ENCODE data around the gene SBK1. TPM values are rescaled to one million over a fixed set of nuclear protein-coding genes. Genes with fewer than 3 reads are reported as not detected.
"Not testable (repeated sequence)": the region's sequence is repeated elsewhere in the genome, so short reads cannot be mapped to it uniquely, and the experiment has no call there.

SBK1 gene
- total and polyA plus RNA-seq, 10 of the 15 experiments (the other 5 are each of a cell fraction or from before 2014, with no cell fraction given): 0.04 to 0.26 (median 0.06) TPM; not detected in 4

DNA sequence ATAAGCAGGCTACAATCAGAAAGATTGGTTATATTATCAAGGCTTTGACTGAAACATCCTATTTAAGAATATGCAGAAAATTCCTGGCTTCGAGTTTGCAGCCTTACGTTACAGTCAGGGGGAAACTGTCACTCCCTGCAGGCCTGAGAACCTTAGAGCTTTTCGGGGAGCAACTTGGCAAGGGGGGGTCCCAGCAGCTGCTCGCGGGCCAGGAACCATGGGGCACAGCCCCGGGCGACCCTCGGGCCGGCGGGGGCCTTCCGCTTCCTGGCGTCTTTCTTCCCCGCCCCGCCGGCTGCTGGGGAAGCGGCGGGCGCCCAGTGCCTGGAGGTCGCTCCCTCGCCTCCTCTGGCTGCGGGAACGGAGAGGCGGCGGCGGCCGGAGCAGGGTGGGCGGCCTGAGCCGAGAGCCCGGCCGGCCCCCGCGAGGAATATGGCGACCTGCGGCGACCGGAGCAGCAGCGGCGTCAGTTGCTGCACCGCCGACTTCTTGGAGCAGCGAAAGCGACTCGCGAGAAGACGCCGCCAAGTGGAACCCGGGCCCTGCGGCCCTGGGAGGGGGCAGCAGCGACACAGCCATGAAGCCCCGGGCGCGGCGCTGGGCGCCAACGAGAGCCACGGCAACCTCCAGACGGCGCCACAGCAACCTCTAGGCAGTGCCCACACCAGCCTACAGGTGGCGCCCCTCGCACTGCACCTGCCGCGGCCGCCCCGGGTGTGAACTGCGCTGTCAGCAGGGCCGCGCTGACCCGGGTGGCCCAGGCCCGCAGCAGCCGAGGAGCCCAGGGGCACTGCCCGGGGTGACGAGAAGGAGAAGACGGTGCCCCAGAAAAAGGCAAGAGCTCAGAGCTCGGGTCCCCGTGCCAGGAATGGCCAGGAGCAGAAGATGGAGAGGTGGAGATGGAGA, 72.2 kb downstream of the SBK1 start:
- H3K4me2 ChIP-seq (ENCODE audit: control insufficient read depth, insufficient read depth); H3K9me3 ChIP-seq (replicated peaks; ENCODE audit: control insufficient read depth, insufficient read depth, low read length); H3K79me2 ChIP-seq (ENCODE audit: control insufficient read depth, insufficient read depth, low read length); DNase-seq (ENCODE audit: low read depth, low spot score); FAIRE-seq; intact Hi-C loops (cut with micrococcal nuclease; ENCODE audit: unreplicated experiment); BruUV-seq (replicated peaks); H3K27ac ChIP-seq (ENCODE audit: control insufficient read depth, insufficient read depth); H3K27me3 ChIP-seq (replicated peaks in 1 of 2; ENCODE audit: control insufficient read depth in 2 of 2, insufficient read depth in 2 of 2, low read length in 1 of 2); H3K4me1 ChIP-seq (ENCODE audit: control insufficient read depth, insufficient read depth, low read length); CTCF ChIA-PET; RAD21 ChIA-PET (ENCODE audit: unreplicated experiment); H3K9ac ChIP-seq (ENCODE audit: control insufficient read depth, insufficient read depth, low read length); SMC1A ChIA-PET (ENCODE audit: uncharacterized antibody, unreplicated experiment); in situ Hi-C loops (cut with MboI); H4K20me1 ChIP-seq (ENCODE audit: control insufficient read depth, insufficient read depth); H3K36me3 ChIP-seq (ENCODE audit: control insufficient read depth in 2 of 2, insufficient read depth in 2 of 2, low read length in 1 of 2); POLR2A ChIA-PET; H2AFZ ChIP-seq (ENCODE audit: control insufficient read depth, low read depth, low read length); H3K4me3 ChIP-seq: not testable (repeated sequence)
- peak; percentile 100 for ATAC-seq
- under 1% methylated on average over 17 of the region's 75 CpGs for WGBS (ENCODE audit: insufficient coverage, insufficient replicate concordance, low lambda C conversion rate, missing lambda C conversion rate)

DNA sequence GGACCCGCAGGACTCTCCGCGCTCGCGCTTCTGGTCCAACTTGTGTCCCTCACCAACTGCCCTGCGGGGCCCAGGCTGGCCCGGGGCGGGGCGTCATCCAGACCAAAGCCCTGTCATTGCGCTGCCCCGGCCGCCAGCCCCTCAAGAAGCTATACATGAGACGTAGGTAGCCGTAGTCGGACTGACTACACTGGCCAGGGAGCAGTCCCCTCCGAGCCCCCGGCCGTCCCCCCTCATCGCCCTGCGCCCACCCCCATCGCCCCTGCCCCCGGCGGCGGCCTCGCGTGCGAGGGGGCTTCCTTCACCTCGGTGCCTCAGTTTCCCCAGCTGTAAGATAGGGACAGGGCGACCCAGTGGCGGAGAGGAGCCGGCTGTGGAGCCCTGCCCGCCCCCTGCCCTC, 75.6 kb downstream of the SBK1 start:
- H3K79me2 ChIP-seq (ENCODE audit: control insufficient read depth, insufficient read depth, low read length); H3K27ac ChIP-seq (ENCODE audit: control insufficient read depth, insufficient read depth); H2AFZ ChIP-seq (ENCODE audit: control insufficient read depth, low read depth, low read length); DNase-seq (ENCODE audit: low read depth, low spot score); POLR2A ChIA-PET; CTCF ChIA-PET; RAD21 ChIA-PET (ENCODE audit: unreplicated experiment); BruUV-seq (replicated peaks); in situ Hi-C loops (cut with MboI); intact Hi-C loops (cut with micrococcal nuclease; ENCODE audit: unreplicated experiment); H3K4me3 ChIP-seq; H3K27me3 ChIP-seq (replicated peaks in 1 of 2; ENCODE audit: control insufficient read depth in 2 of 2, insufficient read depth in 2 of 2, low read length in 1 of 2); H3K9me3 ChIP-seq (replicated peaks; ENCODE audit: control insufficient read depth, insufficient read depth, low read length); FAIRE-seq; SMC1A ChIA-PET (ENCODE audit: uncharacterized antibody, unreplicated experiment); H4K20me1 ChIP-seq (ENCODE audit: control insufficient read depth, insufficient read depth); H3K9ac ChIP-seq (ENCODE audit: control insufficient read depth, insufficient read depth, low read length); ATAC-seq; H3K4me1 ChIP-seq (ENCODE audit: control insufficient read depth, insufficient read depth, low read length); H3K4me2 ChIP-seq (ENCODE audit: control insufficient read depth, insufficient read depth); H3K36me3 ChIP-seq (ENCODE audit: control insufficient read depth in 2 of 2, insufficient read depth in 2 of 2, low read length in 1 of 2): not testable (repeated sequence)
- 85% methylated on average over 19 of the region's 32 CpGs for WGBS (ENCODE audit: insufficient coverage, insufficient replicate concordance, low lambda C conversion rate, missing lambda C conversion rate)

Small RNA genes lying within 50 kb of the gene (small RNA-seq; reads per million reads assigned to genes)
- gene AC138904.2: not detected

Other genes starting within 250 kb of the SBK1 start
Only the 7 nearest of the 9 such genes appear.
- gene XPO6, start 80.6 kb upstream of the SBK1 start, total RNA-seq (2014; rRNA removed): 117 and 134 TPM in 2 replicates
- 79.2 and 86.3 TPM in 2 replicates for gene XPO6, start 80.6 kb upstream of the SBK1 start, total RNA-seq (2014; rRNA removed; fragmentation: Illumina TruSeq; extraction: Trizol)
- 178 and 180 TPM in 2 replicates for gene XPO6, start 80.6 kb upstream of the SBK1 start, total RNA-seq (2021)
- 233 and 246 TPM in 2 replicates for gene XPO6, start 80.6 kb upstream of the SBK1 start, polyA plus RNA-seq (2011; rRNA removed)
- 136 and 149 TPM in 2 replicates for gene XPO6, start 80.6 kb upstream of the SBK1 start, polyA plus RNA-seq (2014; fragmentation: Illumina TruSeq; extraction: Trizol)
- gene XPO6, start 80.6 kb upstream of the SBK1 start, polyA plus RNA-seq (2014; fragmentation: Nextera tagmentation; extraction: Ambion mirVana): 10 to 100 TPM in 1 of 2 experiments, 1 to 10 TPM in 1; 9.9 to 26.8 TPM
- gene XPO6, start 80.6 kb upstream of the SBK1 start, polyA plus RNA-seq (2014; rRNA removed): 143 and 152 TPM in 2 replicates
- 10 to 100 TPM; 55.0 to 55.2 TPM for gene XPO6, start 80.6 kb upstream of the SBK1 start, polyA plus RNA-seq (2016; fragmentation: Nextera tagmentation; extraction: Ambion mirVana)
- 0.68 and 1.3 TPM in 2 replicates for gene NPIPB6, start 71.0 kb downstream of the SBK1 start, total RNA-seq (2014; rRNA removed)
- 0.31 TPM in 1 of 2 replicates, not detected in the other for gene NPIPB6, start 71.0 kb downstream of the SBK1 start, total RNA-seq (2014; rRNA removed; fragmentation: Illumina TruSeq; extraction: Trizol)
- 0.44 and 1.2 TPM in 2 replicates for gene NPIPB6, start 71.0 kb downstream of the SBK1 start, total RNA-seq (2021)
- 0.45 and 0.76 TPM in 2 replicates for gene NPIPB6, start 71.0 kb downstream of the SBK1 start, polyA plus RNA-seq (2011; rRNA removed)
- 1.9 TPM in 1 of 2 replicates, not detected in the other for gene NPIPB6, start 71.0 kb downstream of the SBK1 start, polyA plus RNA-seq (2014; fragmentation: Illumina TruSeq; extraction: Trizol)
- not detected for gene NPIPB6, start 71.0 kb downstream of the SBK1 start, polyA plus RNA-seq (2014; fragmentation: Nextera tagmentation; extraction: Ambion mirVana)
- 0.55 TPM in 1 of 2 replicates, not detected in the other for gene NPIPB6, start 71.0 kb downstream of the SBK1 start, polyA plus RNA-seq (2014; rRNA removed)
- under 1 TPM in 1 of 2 experiments, not detected in 1; 0.24 TPM for gene NPIPB6, start 71.0 kb downstream of the SBK1 start, polyA plus RNA-seq (2016; fragmentation: Nextera tagmentation; extraction: Ambion mirVana)
- 70.2 and 93.6 TPM in 2 replicates for gene EIF3CL, start 111.3 kb downstream of the SBK1 start, total RNA-seq (2014; rRNA removed)
- gene EIF3CL, start 111.3 kb downstream of the SBK1 start, total RNA-seq (2014; rRNA removed; fragmentation: Illumina TruSeq; extraction: Trizol): 50.1 and 52.6 TPM in 2 replicates
- gene EIF3CL, start 111.3 kb downstream of the SBK1 start, total RNA-seq (2021): 60.0 and 63.7 TPM in 2 replicates
- gene EIF3CL, start 111.3 kb downstream of the SBK1 start, polyA plus RNA-seq (2011; rRNA removed): 31.1 and 67.2 TPM in 2 replicates
- 17.3 and 66.1 TPM in 2 replicates for gene EIF3CL, start 111.3 kb downstream of the SBK1 start, polyA plus RNA-seq (2014; fragmentation: Illumina TruSeq; extraction: Trizol)
- 1 to 10 TPM; 2.7 to 8.3 TPM for gene EIF3CL, start 111.3 kb downstream of the SBK1 start, polyA plus RNA-seq (2014; fragmentation: Nextera tagmentation; extraction: Ambion mirVana)
- 70.3 and 81.2 TPM in 2 replicates for gene EIF3CL, start 111.3 kb downstream of the SBK1 start, polyA plus RNA-seq (2014; rRNA removed)
- gene EIF3CL, start 111.3 kb downstream of the SBK1 start, polyA plus RNA-seq (2016; fragmentation: Nextera tagmentation; extraction: Ambion mirVana): 1 to 10 TPM in 1 of 2 experiments, not detected in 1; 1.7 TPM
- gene NPIPB7, start 179.8 kb downstream of the SBK1 start, total RNA-seq (2014; rRNA removed): not detected in 2 replicates
- gene NPIPB7, start 179.8 kb downstream of the SBK1 start, total RNA-seq (2014; rRNA removed; fragmentation: Illumina TruSeq; extraction: Trizol): not detected in 2 replicates
- not detected in 2 replicates for gene NPIPB7, start 179.8 kb downstream of the SBK1 start, total RNA-seq (2021)
- gene NPIPB7, start 179.8 kb downstream of the SBK1 start, polyA plus RNA-seq (2011; rRNA removed): 0.04 TPM in 1 of 2 replicates, not detected in the other
- not detected in 2 replicates for gene NPIPB7, start 179.8 kb downstream of the SBK1 start, polyA plus RNA-seq (2014; fragmentation: Illumina TruSeq; extraction: Trizol)
- gene NPIPB7, start 179.8 kb downstream of the SBK1 start, polyA plus RNA-seq (2014; fragmentation: Nextera tagmentation; extraction: Ambion mirVana): under 1 TPM in 1 of 2 experiments, not detected in 1; 0.05 TPM
- 0.09 TPM in 1 of 2 replicates, not detected in the other for gene NPIPB7, start 179.8 kb downstream of the SBK1 start, polyA plus RNA-seq (2014; rRNA removed)
- gene NPIPB7, start 179.8 kb downstream of the SBK1 start, polyA plus RNA-seq (2016; fragmentation: Nextera tagmentation; extraction: Ambion mirVana): not detected
- gene CLN3, start 199.5 kb downstream of the SBK1 start, total RNA-seq (2014; rRNA removed): 18.1 and 19.9 TPM in 2 replicates
- 5.9 and 7.1 TPM in 2 replicates for gene CLN3, start 199.5 kb downstream of the SBK1 start, total RNA-seq (2014; rRNA removed; fragmentation: Illumina TruSeq; extraction: Trizol)
- gene CLN3, start 199.5 kb downstream of the SBK1 start, total RNA-seq (2021): 20.4 and 21.5 TPM in 2 replicates
- 5.2 and 11.1 TPM in 2 replicates for gene CLN3, start 199.5 kb downstream of the SBK1 start, polyA plus RNA-seq (2011; rRNA removed)
- 8.1 and 15.1 TPM in 2 replicates for gene CLN3, start 199.5 kb downstream of the SBK1 start, polyA plus RNA-seq (2014; fragmentation: Illumina TruSeq; extraction: Trizol)
- 1 to 10 TPM; 2.3 to 2.7 TPM for gene CLN3, start 199.5 kb downstream of the SBK1 start, polyA plus RNA-seq (2014; fragmentation: Nextera tagmentation; extraction: Ambion mirVana)
- gene CLN3, start 199.5 kb downstream of the SBK1 start, polyA plus RNA-seq (2014; rRNA removed): 22.0 and 29.8 TPM in 2 replicates
- 10 to 100 TPM; 25.0 TPM for gene CLN3, start 199.5 kb downstream of the SBK1 start, polyA plus RNA-seq (2016; fragmentation: Nextera tagmentation; extraction: Ambion mirVana)
- 0.65 and 0.73 TPM in 2 replicates for gene APOBR, start 202.1 kb downstream of the SBK1 start, total RNA-seq (2014; rRNA removed)
- gene APOBR, start 202.1 kb downstream of the SBK1 start, total RNA-seq (2014; rRNA removed; fragmentation: Illumina TruSeq; extraction: Trizol): 0.32 and 0.54 TPM in 2 replicates
- gene APOBR, start 202.1 kb downstream of the SBK1 start, total RNA-seq (2021): 2.4 and 2.5 TPM in 2 replicates
- 0.06 and 0.15 TPM in 2 replicates for gene APOBR, start 202.1 kb downstream of the SBK1 start, polyA plus RNA-seq (2011; rRNA removed)
- gene APOBR, start 202.1 kb downstream of the SBK1 start, polyA plus RNA-seq (2014; fragmentation: Illumina TruSeq; extraction: Trizol): 0.19 and 2.0 TPM in 2 replicates
- under 1 TPM in 1 of 2 experiments, not detected in 1; 0.09 TPM for gene APOBR, start 202.1 kb downstream of the SBK1 start, polyA plus RNA-seq (2014; fragmentation: Nextera tagmentation; extraction: Ambion mirVana)
- 2.2 and 3.1 TPM in 2 replicates for gene APOBR, start 202.1 kb downstream of the SBK1 start, polyA plus RNA-seq (2014; rRNA removed)
- gene APOBR, start 202.1 kb downstream of the SBK1 start, polyA plus RNA-seq (2016; fragmentation: Nextera tagmentation; extraction: Ambion mirVana): under 1 TPM; 0.04 to 0.25 TPM
- 0.38 and 1.2 TPM in 2 replicates for gene IL27, start 214.3 kb downstream of the SBK1 start, total RNA-seq (2014; rRNA removed)
- 0.27 and 0.28 TPM in 2 replicates for gene IL27, start 214.3 kb downstream of the SBK1 start, total RNA-seq (2014; rRNA removed; fragmentation: Illumina TruSeq; extraction: Trizol)
- 0.32 and 0.49 TPM in 2 replicates for gene IL27, start 214.3 kb downstream of the SBK1 start, total RNA-seq (2021)
- gene IL27, start 214.3 kb downstream of the SBK1 start, polyA plus RNA-seq (2011; rRNA removed): 0.07 TPM in 1 of 2 replicates, not detected in the other
- gene IL27, start 214.3 kb downstream of the SBK1 start, polyA plus RNA-seq (2014; fragmentation: Illumina TruSeq; extraction: Trizol): 0.34 TPM in 1 of 2 replicates, not detected in the other
- under 1 TPM in 1 of 2 experiments, not detected in 1; 0.24 TPM for gene IL27, start 214.3 kb downstream of the SBK1 start, polyA plus RNA-seq (2014; fragmentation: Nextera tagmentation; extraction: Ambion mirVana)
- 0.23 and 1.1 TPM in 2 replicates for gene IL27, start 214.3 kb downstream of the SBK1 start, polyA plus RNA-seq (2014; rRNA removed)
- 1 to 10 TPM in 1 of 2 experiments, under 1 TPM in 1; 0.95 to 2.4 TPM for gene IL27, start 214.3 kb downstream of the SBK1 start, polyA plus RNA-seq (2016; fragmentation: Nextera tagmentation; extraction: Ambion mirVana)

All from GM12878 (cell line).